Mesothelial cell of epicardium (in vitro differentiated cells): ENCODE results near the gene LBH. TPM values are rescaled to one million over a fixed set of nuclear protein-coding genes. Genes with fewer than 3 reads are reported as not detected.

ENCODE experiments used
- DNase-seq, 2 experiments: peaks; one replicate each; pipeline ENCODE4 v3.0.0; 2021; ENCODE audit warnings: low spot score in 2 of 2; ENCODE audit not compliant: unreplicated experiment in 2 of 2
- H3K27ac Mint-ChIP-seq: 2 replicates; pipeline ENCODE4 v1.8.0; 2021; ENCODE audit warnings: mixed read lengths
- H3K27me3 Mint-ChIP-seq: 2 replicates; pipeline ENCODE4 v1.8.0; 2021; ENCODE audit warnings: low read depth, mixed read lengths
- H3K36me3 Mint-ChIP-seq: 2 replicates; pipeline ENCODE4 v1.8.0; 2021; ENCODE audit warnings: mixed read lengths
- H3K4me1 Mint-ChIP-seq: 2 replicates; pipeline ENCODE4 v1.8.0; 2021; ENCODE audit warnings: mixed read lengths
- H3K4me3 Mint-ChIP-seq: 2 replicates; pipeline ENCODE4 v1.8.0; 2021; ENCODE audit warnings: mild to moderate bottlenecking, moderate library complexity, mixed read lengths
- H3K9me3 Mint-ChIP-seq: 2 replicates; pipeline ENCODE4 v1.8.0; 2021; ENCODE audit warnings: mixed read lengths
- CTCF ChIP-seq: fragments of 200-600 bp; sonication (generic); IDR thresholded peaks from one replicate; pipeline ENCODE4 v1.5.0; 2021; ENCODE audit warnings: antibody characterized with exemption; ENCODE audit not compliant: unreplicated experiment
- total RNA-seq: library from RNA; stranded (reverse); gene quantifications from 3 replicates; pipeline ENCODE4 v1.2.1, GENCODE V29; 2021

LBH gene
- total RNA-seq, 1 donor from 2014 or later = 44.5 TPM

- Mint-ChIP-seq H3K9me3 (no peaks in the 10 kb centered on the region), H3K4me1 (peaks cover 28% of the 10 kb centered on the region), H3K36me3 (peaks cover 21% of the 10 kb centered on the region), H3K4me3 (peak overlapping the region; percentile 79), H3K27ac (peak overlapping the region; percentile 79), H3K27me3 (peaks cover 6% of the 10 kb centered on the region)
- TF ChIP-seq CTCF = no peak
- DNase-seq = peak in 1 of 2 experiments; percentile 47
These were observed 1.4 kb downstream of the LBH start for GRCh38 chr2:30232801-30233130.

GRCh38 chr2:30233271-30234009, 2.1 kb downstream of the LBH start:
- peaks cover 30% of the 10 kb centered on the region for H3K4me1 Mint-ChIP-seq
- DNase-seq = no peak

GRCh38 chr2:30234180-30234971, 3.0 kb downstream of the LBH start:
- Mint-ChIP-seq H3K4me3 (peak overlapping the region; percentile 79), H3K27me3 (no peaks in the 10 kb centered on the region), H3K9me3 (no peaks in the 10 kb centered on the region), H3K27ac (peak overlapping the region; percentile 51), H3K36me3 (peaks cover 26% of the 10 kb centered on the region), H3K4me1 (peaks cover 35% of the 10 kb centered on the region)
- DNase-seq = no peak
- TF ChIP-seq CTCF = no peak

More at GRCh38 chr2:30233271-30234009, 2.1 kb downstream of the LBH start:
- no peak for TF ChIP-seq CTCF
- Mint-ChIP-seq H3K27ac (peak overlapping the region; percentile 51), H3K9me3 (no peaks in the 10 kb centered on the region), H3K4me3 (peak overlapping the region; percentile 79), H3K27me3 (peaks cover under 1% of the 10 kb centered on the region), H3K36me3 (peaks cover 21% of the 10 kb centered on the region)

- Mint-ChIP-seq H3K4me3 (no peak overlapping the region), H3K27ac (no peak overlapping the region), H3K27me3 (no peaks in the 10 kb centered on the region), H3K36me3 (peaks cover 26% of the 10 kb centered on the region), H3K9me3 (no peaks in the 10 kb centered on the region), H3K4me1 (peaks cover 38% of the 10 kb centered on the region)
- no peak for DNase-seq
- no peak for TF ChIP-seq CTCF
These were observed 3.8 kb downstream of the LBH start for GRCh38 chr2:30235008-30235655.

- no peak for TF ChIP-seq CTCF
- Mint-ChIP-seq H3K4me3 (no peak overlapping the region), H3K9me3 (no peaks in the 10 kb centered on the region), H3K27me3 (no peaks in the 10 kb centered on the region), H3K27ac (no peak overlapping the region), H3K36me3 (peaks cover 26% of the 10 kb centered on the region), H3K4me1 (peaks cover 40% of the 10 kb centered on the region)
- no peak for DNase-seq
These were observed 4.7 kb downstream of the LBH start for GRCh38 chr2:30235859-30236535.
